SK-N-SH (cell line): ENCODE measurements around the gene GLOD5.

ENCODE experiments used
- FOXM1 ChIP-seq: IDR thresholded peaks from 2 replicates; pipeline ENCODE4 v1.4.0; 2012; ENCODE audit warnings: low read depth, mild to moderate bottlenecking
- NFIC ChIP-seq: IDR thresholded peaks from 2 replicates; pipeline ENCODE4 v1.4.0; 2012; ENCODE audit warnings: borderline replicate concordance
- TF ChIP-seq, protein P1 (sequence below): fragments of 200-600 bp; sonication (generic); IDR thresholded peaks from 2 replicates; pipeline ENCODE4 v1.6.1; 2017; ENCODE audit warnings: antibody characterized with exemption, mild to moderate bottlenecking, moderate library complexity

DNA sequence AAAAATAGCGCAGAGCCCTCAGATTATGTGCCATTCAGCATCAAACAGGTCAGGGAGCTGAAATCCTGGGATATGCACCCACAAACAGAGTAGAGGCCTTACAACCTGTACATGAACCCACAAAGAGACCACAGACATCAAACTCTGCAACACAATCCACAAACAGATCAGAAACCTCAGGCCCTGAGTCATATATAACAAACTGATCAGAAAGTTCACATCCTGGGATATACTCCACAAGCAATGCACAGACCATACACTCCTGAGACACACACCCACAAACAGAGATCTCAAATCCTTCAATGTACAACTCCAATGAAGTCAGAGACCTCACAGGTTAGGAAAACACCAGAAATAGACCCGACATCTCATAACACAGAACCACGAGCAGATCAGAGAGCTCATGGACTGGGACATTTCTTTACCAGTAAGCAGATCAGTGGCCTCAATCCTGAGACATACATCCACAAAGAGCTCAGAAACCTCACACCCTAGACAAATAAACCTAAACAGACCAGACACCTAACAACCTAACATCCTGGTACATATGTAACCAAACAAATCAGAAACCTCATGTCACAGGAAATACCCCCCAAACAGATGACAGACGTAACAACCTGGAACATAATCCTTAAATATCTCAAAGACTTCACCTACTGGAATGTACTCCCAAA, 40.8 kb upstream of the GLOD5 start:
- TF ChIP-seq NFIC: no peak
- TF ChIP-seq, protein P1, sequence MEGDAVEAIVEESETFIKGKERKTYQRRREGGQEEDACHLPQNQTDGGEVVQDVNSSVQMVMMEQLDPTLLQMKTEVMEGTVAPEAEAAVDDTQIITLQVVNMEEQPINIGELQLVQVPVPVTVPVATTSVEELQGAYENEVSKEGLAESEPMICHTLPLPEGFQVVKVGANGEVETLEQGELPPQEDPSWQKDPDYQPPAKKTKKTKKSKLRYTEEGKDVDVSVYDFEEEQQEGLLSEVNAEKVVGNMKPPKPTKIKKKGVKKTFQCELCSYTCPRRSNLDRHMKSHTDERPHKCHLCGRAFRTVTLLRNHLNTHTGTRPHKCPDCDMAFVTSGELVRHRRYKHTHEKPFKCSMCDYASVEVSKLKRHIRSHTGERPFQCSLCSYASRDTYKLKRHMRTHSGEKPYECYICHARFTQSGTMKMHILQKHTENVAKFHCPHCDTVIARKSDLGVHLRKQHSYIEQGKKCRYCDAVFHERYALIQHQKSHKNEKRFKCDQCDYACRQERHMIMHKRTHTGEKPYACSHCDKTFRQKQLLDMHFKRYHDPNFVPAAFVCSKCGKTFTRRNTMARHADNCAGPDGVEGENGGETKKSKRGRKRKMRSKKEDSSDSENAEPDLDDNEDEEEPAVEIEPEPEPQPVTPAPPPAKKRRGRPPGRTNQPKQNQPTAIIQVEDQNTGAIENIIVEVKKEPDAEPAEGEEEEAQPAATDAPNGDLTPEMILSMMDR: no peak
- TF ChIP-seq FOXM1: no peak
